SK-N-SH (cell line): ENCODE results near the gene ZSCAN18. TPM values are rescaled to one million over a fixed set of nuclear protein-coding genes. Genes with fewer than 3 reads are reported as not detected.
A peak's percentile ranks its signal among the peaks of the same experiment; 100 is the strongest.

Experiments
- CTCF ChIA-PET: fragments of 300-600, 350-600 bp; formaldehyde crosslinking; extraction: SDS; loops from one replicate; lab custom pipeline; 2021; lab: Yijun Ruan, JAX
- POLR2A ChIA-PET: fragments of 350-600 bp; sonication (Branson Sonifier 250); formaldehyde crosslinking; extraction: SDS; loops from one replicate; lab custom pipeline; 2020; ENCODE audit warnings: antibody characterized with exemption, inconsistent platforms; lab: Yijun Ruan, JAX
- DNase-seq: peaks from one replicate; pipeline ENCODE4 v3.0.0; 2012
- H2AFZ ChIP-seq: fragments of 200-600 bp; sonication (generic); 2 replicates; pipeline ENCODE4 v1.8.1; 2016; ENCODE audit warnings: antibody characterized with exemption, mild to moderate bottlenecking, low read depth
- H3F3A ChIP-seq: fragments of 200-600 bp; sonication (generic); replicated peaks from 2 replicates; pipeline ENCODE3; 2016; ENCODE audit warnings: antibody characterized with exemption, mild to moderate bottlenecking; ENCODE audit not compliant: insufficient read depth
- H3K27ac ChIP-seq, 2 experiments: fragments of 200-500 bp in 1 of 2; fragments of 200-600 bp in 1 of 2; sonication (Bioruptor generic) in 1 of 2; sonication (generic), shearing (Covaris generic) in 1 of 2; 2 replicates each; pipeline versions ENCODE4 v1.5.1 to v1.6.1; 2014 to 2016; ENCODE audit warnings: low read depth in 2 of 2, inconsistent platforms in 1 of 2, low read length in 1 of 2, mild to moderate bottlenecking in 1 of 2, mixed read lengths in 1 of 2
- H3K27me3 ChIP-seq: fragments of 200-600 bp; sonication (generic), shearing (Covaris generic); 2 replicates; pipeline ENCODE4 v1.6.1; 2016; ENCODE audit warnings: mixed run types; ENCODE audit not compliant: insufficient read depth
- H3K36me3 ChIP-seq, 2 experiments: fragments of 200-500 bp in 1 of 2; fragments of 200-600 bp in 1 of 2; sonication (Bioruptor generic) in 1 of 2; sonication (generic) in 1 of 2; replicated peaks in 1 of 2; 2 replicates each; pipeline versions ENCODE3 to v1.5.1; 2014 to 2016; ENCODE audit warnings: low read length in 1 of 2, mild to moderate bottlenecking in 1 of 2; ENCODE audit not compliant: insufficient read depth in 2 of 2, control insufficient read depth in 1 of 2
- H3K4me1 ChIP-seq, 2 experiments: fragments of 200-500 bp in 1 of 2; fragments of 200-600 bp in 1 of 2; sonication (Bioruptor generic) in 1 of 2; sonication (generic), shearing (Covaris generic) in 1 of 2; 2 replicates each; pipeline versions ENCODE4 v1.5.1 to v1.6.1; 2014 to 2016; ENCODE audit warnings: low read depth in 1 of 2, low read length in 1 of 2, mixed run types in 1 of 2; ENCODE audit not compliant: insufficient read depth in 2 of 2, control insufficient read depth in 1 of 2
- H3K4me2 ChIP-seq: fragments of 200-600 bp; sonication (generic), shearing (Covaris generic); 2 replicates; pipeline ENCODE4 v1.6.1; 2017; ENCODE audit warnings: mixed run types
- H3K4me3 ChIP-seq, 2 experiments: fragments of 200-500 bp in 1 of 2; fragments of 200-600 bp in 1 of 2; sonication (Bioruptor generic) in 1 of 2; sonication (generic), shearing (Covaris generic) in 1 of 2; 2 replicates each; pipeline versions ENCODE4 v1.5.1 to v1.8.1; 2014 to 2016; ENCODE audit warnings: low read depth in 2 of 2, inconsistent platforms in 1 of 2, low read length in 1 of 2, mild to moderate bottlenecking in 1 of 2, mixed read lengths in 1 of 2, moderate library complexity in 1 of 2
- H3K79me2 ChIP-seq: fragments of 200-600 bp; sonication (generic); 2 replicates; pipeline ENCODE4 v1.8.1; 2017; ENCODE audit warnings: mild to moderate bottlenecking; ENCODE audit not compliant: insufficient read depth
- H3K9ac ChIP-seq: fragments of 200-600 bp; sonication (generic); 2 replicates; pipeline ENCODE4 v1.6.1; 2017; ENCODE audit warnings: mixed run types
- H3K9me2 ChIP-seq: fragments of 200-600 bp; sonication (generic); 2 replicates; pipeline ENCODE4 v1.6.1; 2017; ENCODE audit warnings: mixed run types
- H3K9me3 ChIP-seq: fragments of 200-600 bp; sonication (generic); 2 replicates; pipeline ENCODE4 v1.6.1; 2017; ENCODE audit warnings: mixed run types, mild to moderate bottlenecking, moderate library complexity
- H4K20me1 ChIP-seq: fragments of 200-600 bp; sonication (generic); 2 replicates; pipeline ENCODE4 v1.6.1; 2017; ENCODE audit warnings: mild to moderate bottlenecking, mixed run types; ENCODE audit not compliant: insufficient read depth
- CHD2 ChIP-seq: fragments of 150-350 bp; IDR thresholded peaks from 2 replicates; pipeline ENCODE4 v1.6.1; 2018; ENCODE audit warnings: low read length; ENCODE audit not compliant: partially characterized antibody
- EP300 ChIP-seq, 2 experiments: IDR thresholded peaks; 2 replicates each; pipeline versions ENCODE4 v1.4.0 to v1.6.1; 2012; ENCODE audit warnings: borderline replicate concordance in 1 of 2, low read depth in 1 of 2, low read length in 1 of 2
- FOSL2 ChIP-seq: IDR thresholded peaks from 2 replicates; pipeline ENCODE4 v1.4.0; 2012; ENCODE audit warnings: low read depth, mild to moderate bottlenecking, moderate library complexity, borderline replicate concordance
- FOXJ3 ChIP-seq: sonication (generic); formaldehyde crosslinking; IDR thresholded peaks from 2 replicates; pipeline ENCODE4 v1.5.1; 2020; ENCODE audit warnings: mild to moderate bottlenecking, missing genetic modification reagents
- FOXM1 ChIP-seq: IDR thresholded peaks from 2 replicates; pipeline ENCODE4 v1.4.0; 2012; ENCODE audit warnings: low read depth, mild to moderate bottlenecking
- GATA2 ChIP-seq: sonication (generic); formaldehyde crosslinking; IDR thresholded peaks from 2 replicates; pipeline ENCODE4 v1.5.0; 2020; ENCODE audit warnings: mild to moderate bottlenecking, missing genetic modification reagents
- IRF3 ChIP-seq: fragments of 150-350 bp; IDR thresholded peaks from 2 replicates; pipeline ENCODE4 v1.6.1; 2016; ENCODE audit warnings: mild to moderate bottlenecking, low read depth, low read length
- MAX ChIP-seq: IDR thresholded peaks from 2 replicates; pipeline ENCODE4 v1.4.0; 2012; ENCODE audit warnings: low read depth
- MXI1 ChIP-seq: IDR thresholded peaks from 2 replicates; pipeline ENCODE4 v1.6.1; 2012; ENCODE audit warnings: mild to moderate bottlenecking, low read depth, low read length, improper control_type of control experiment
- NFIC ChIP-seq: IDR thresholded peaks from 2 replicates; pipeline ENCODE4 v1.4.0; 2012; ENCODE audit warnings: borderline replicate concordance
- NRF1 ChIP-seq: IDR thresholded peaks from 2 replicates; pipeline ENCODE4 v1.6.1; 2012; ENCODE audit warnings: low read depth, mild to moderate bottlenecking, low read length
- POLR2AphosphoS5 ChIP-seq: IDR thresholded peaks from 2 replicates; pipeline ENCODE4 v1.6.1; 2012; ENCODE audit warnings: low read depth, low read length
- RAD21 ChIP-seq: IDR thresholded peaks from 2 replicates; pipeline ENCODE4 v1.6.1; 2012; ENCODE audit warnings: mild to moderate bottlenecking, low read length
- RCOR1 ChIP-seq: fragments of 150-350 bp; IDR thresholded peaks from 2 replicates; pipeline ENCODE4 v1.6.1; 2017; ENCODE audit warnings: antibody characterized with exemption, low read length
- REST ChIP-seq: IDR thresholded peaks from 2 replicates; pipeline ENCODE4 v1.6.1; 2012; ENCODE audit warnings: mild to moderate bottlenecking, low read depth, low read length, moderate library complexity
- TAF1 ChIP-seq: IDR thresholded peaks from 2 replicates; pipeline ENCODE4 v1.6.1; 2012; ENCODE audit warnings: low read depth, mild to moderate bottlenecking, low read length, moderate library complexity, borderline replicate concordance
- TCF12 ChIP-seq: IDR thresholded peaks from 2 replicates; pipeline ENCODE4 v1.4.0; 2012
- TEAD4 ChIP-seq: IDR thresholded peaks from 2 replicates; pipeline ENCODE4 v1.4.0; 2012; ENCODE audit warnings: mild to moderate bottlenecking, borderline replicate concordance; ENCODE audit not compliant: insufficient read depth
- USF1 ChIP-seq: IDR thresholded peaks from 2 replicates; pipeline ENCODE4 v1.4.0; 2012; ENCODE audit warnings: low read depth, borderline replicate concordance
- YY1 ChIP-seq: IDR thresholded peaks from 2 replicates; pipeline ENCODE4 v1.4.0; 2012; ENCODE audit warnings: low read depth, mild to moderate bottlenecking
- WGBS: methylation state at CpG from one replicate; pipeline ENCODE4 v1.1.6; 2017; ENCODE audit warnings: low lambda C conversion rate; 5-methylcytosine and 5-hydroxymethylcytosine counted together
- polyA plus RNA-seq, 3 experiments: library from polyadenylated mRNA; depleted of rRNA; stranded (reverse); fragments of >200 nt; gene quantifications; 2 replicates each; pipeline ENCODE4 v1.2.3, GENCODE V29; 2012
- TF ChIP-seq, protein P1 (sequence below): fragments of 150-350 bp; IDR thresholded peaks from 2 replicates; pipeline ENCODE4 v1.6.1; 2017; ENCODE audit warnings: antibody characterized with exemption, low read length, low read depth, borderline replicate concordance
- TF ChIP-seq, protein P2 (sequence below): IDR thresholded peaks from 2 replicates; pipeline ENCODE4 v1.4.0; 2012; ENCODE audit warnings: low read depth, borderline replicate concordance

ZSCAN18 gene
- polyA plus RNA-seq (2012; rRNA removed) = 26.7 and 28.6 TPM in 2 replicates
- polyA plus RNA-seq (2012; cell fraction: cytosol; rRNA removed) = 11.9 and 16.2 TPM in 2 replicates
- polyA plus RNA-seq (2012; cell fraction: nucleus; rRNA removed) = 83.4 and 109 TPM in 2 replicates

DNA sequence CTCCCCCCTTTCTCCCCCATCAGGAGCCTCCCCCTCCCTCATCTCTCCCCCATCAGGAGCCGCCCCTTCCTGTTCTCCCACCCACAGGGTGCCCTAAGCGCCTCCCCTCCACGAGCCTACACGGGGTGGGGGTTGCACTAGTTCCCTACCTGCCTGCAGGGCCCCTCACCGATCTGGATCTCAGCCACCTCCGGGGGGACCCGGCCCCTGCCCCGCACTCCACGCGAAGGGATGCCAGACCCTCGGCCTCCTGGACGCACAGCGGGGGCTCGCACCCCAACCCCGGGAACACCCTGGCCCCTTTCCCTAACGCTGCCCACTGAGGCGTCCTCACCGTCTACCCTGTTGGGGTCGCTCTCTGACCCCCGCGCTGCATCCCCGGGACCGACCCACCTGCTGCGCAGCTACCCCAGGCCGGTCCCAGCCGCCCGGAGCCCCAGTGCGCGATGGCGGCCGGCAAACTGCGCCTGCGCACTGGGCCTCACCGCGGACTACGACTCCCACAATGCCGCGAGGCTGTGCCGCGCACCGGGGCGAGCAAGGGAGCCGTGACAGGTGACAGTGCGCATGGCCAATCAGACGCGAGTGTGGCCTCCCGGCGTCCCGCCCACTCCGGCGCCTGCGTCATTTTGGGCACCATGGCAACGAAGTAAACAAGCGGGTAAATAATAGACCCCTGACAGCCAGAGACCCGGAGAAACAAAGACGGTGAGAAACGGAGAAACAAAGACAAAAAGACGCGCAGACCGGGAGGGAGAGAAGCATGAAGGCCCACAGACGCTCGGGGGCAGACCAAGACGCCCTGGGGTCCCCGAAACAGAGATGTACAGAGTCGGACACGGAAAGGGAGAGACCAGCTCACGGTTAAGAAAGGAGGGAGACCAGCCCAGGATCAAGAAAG lies at the start of gene ZSCAN18:
TSS of gene ZSCAN18 (minus strand) at position 451 of the 901 bp plus-strand sequence. CDS start 7,964 bp downstream, outside the sequence.
- WGBS = 5% methylated on average over 36 of the region's 67 CpGs
- Histone ChIP-seq H3K9me2 (no peaks in the 10 kb centered on the region), H3K4me2 (peak within 1 kb of the TSS; percentile 95), H3K27me3 (no peaks in the 10 kb centered on the region), H3K27ac (peak within 1 kb of the TSS; percentile 65 to 86; a peak in 3 of 4 replicates), H3K4me1 (peaks cover 0 to 11% of the 10 kb centered on the region in 2 experiments; a peak in 1 of 4 replicates), H3K79me2 (no peaks in the 10 kb centered on the region), H3K9ac (peak within 1 kb of the TSS; percentile 91), H3F3A (no peaks in the 10 kb centered on the region), H3K4me3 (peak within 1 kb of the TSS; percentile 70 to 82), H3K9me3 (no peaks in the 10 kb centered on the region), H4K20me1 (no peaks in the 10 kb centered on the region), H2AFZ (peak within 1 kb of the TSS; percentile 85; the same call in 1 of the 2 replicates), H3K36me3 (no peaks in the 10 kb centered on the region)
- CTCF ChIA-PET = interaction anchor here (0.8 kb wide), 1 partner anchor 57 kb away, joined by 3 read pairs; no protein-coding TSS in a partner anchor
- POLR2A ChIA-PET = interaction anchor here (1.5 kb wide), 1 partner anchor 96 kb away, joined by 4 read pairs; the partner anchor contains the start of gene ZNF606
- DNase-seq = peak; percentile 99
- peak; percentile 82 for TF ChIP-seq YY1
- TF ChIP-seq FOXM1 = no peak
- TF ChIP-seq NRF1 = peak; percentile 73
- TF ChIP-seq POLR2AphosphoS5 = 0 out of 2 replicates have a peak, but pooled peaks have one; percentile 35
- TF ChIP-seq, protein P1, sequence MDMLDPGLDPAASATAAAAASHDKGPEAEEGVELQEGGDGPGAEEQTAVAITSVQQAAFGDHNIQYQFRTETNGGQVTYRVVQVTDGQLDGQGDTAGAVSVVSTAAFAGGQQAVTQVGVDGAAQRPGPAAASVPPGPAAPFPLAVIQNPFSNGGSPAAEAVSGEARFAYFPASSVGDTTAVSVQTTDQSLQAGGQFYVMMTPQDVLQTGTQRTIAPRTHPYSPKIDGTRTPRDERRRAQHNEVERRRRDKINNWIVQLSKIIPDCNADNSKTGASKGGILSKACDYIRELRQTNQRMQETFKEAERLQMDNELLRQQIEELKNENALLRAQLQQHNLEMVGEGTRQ = 0 out of 2 replicates have a peak, but pooled peaks have one; percentile 40
- no peak for TF ChIP-seq GATA2 (CRISPR knock-in tag)
- no peak for TF ChIP-seq EP300 (IDR thresholded peaks at IDR 0.05; ENCODE audit: borderline replicate concordance in 1 of 2, low read depth in 1 of 2, low read length in 1 of 2)
- TF ChIP-seq MXI1 = peak; percentile 77
- TF ChIP-seq USF1 = peak; percentile 80; the same call in 1 of the 2 replicates
- no peak for TF ChIP-seq FOSL2
- TF ChIP-seq NFIC = no peak
- TF ChIP-seq CHD2 = peak; percentile 65
- TF ChIP-seq TCF12 = no peak
- TF ChIP-seq, protein P2, sequence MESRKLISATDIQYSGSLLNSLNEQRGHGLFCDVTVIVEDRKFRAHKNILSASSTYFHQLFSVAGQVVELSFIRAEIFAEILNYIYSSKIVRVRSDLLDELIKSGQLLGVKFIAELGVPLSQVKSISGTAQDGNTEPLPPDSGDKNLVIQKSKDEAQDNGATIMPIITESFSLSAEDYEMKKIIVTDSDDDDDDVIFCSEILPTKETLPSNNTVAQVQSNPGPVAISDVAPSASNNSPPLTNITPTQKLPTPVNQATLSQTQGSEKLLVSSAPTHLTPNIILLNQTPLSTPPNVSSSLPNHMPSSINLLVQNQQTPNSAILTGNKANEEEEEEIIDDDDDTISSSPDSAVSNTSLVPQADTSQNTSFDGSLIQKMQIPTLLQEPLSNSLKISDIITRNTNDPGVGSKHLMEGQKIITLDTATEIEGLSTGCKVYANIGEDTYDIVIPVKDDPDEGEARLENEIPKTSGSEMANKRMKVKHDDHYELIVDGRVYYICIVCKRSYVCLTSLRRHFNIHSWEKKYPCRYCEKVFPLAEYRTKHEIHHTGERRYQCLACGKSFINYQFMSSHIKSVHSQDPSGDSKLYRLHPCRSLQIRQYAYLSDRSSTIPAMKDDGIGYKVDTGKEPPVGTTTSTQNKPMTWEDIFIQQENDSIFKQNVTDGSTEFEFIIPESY = no peak
- TF ChIP-seq IRF3 = peak; percentile 63
- peak; percentile 94 for TF ChIP-seq FOXJ3 (CRISPR knock-in tag)
- TF ChIP-seq RAD21 = no peak
- TF ChIP-seq MAX = no peak
- no peak for TF ChIP-seq RCOR1
- no peak for TF ChIP-seq REST
- no peak for TF ChIP-seq TEAD4
- TF ChIP-seq TAF1 = peak; percentile 47; the same call in 1 of the 2 replicates
